Retinal pigment epithelial cell (primary cell): Measurements from ENCODE around the gene GCSAM.

Source experiments
- DNase-seq: peaks from one replicate; pipeline ENCODE4 v3.0.0-alpha.2; 2010; ENCODE audit warnings: low read depth
- H3K4me3 ChIP-seq: 2 replicates; pipeline ENCODE4 v1.5.1; 2011; ENCODE audit warnings: mild to moderate bottlenecking, low read length, control low read depth, moderate library complexity
- TF ChIP-seq, protein P1 (sequence below): conservative IDR thresholded peaks from 2 replicates; pipeline ENCODE4 v1.5.1; 2011; ENCODE audit warnings: low read depth, low read length, control low read depth, inconsistent platforms

The GCSAM gene

DNA sequence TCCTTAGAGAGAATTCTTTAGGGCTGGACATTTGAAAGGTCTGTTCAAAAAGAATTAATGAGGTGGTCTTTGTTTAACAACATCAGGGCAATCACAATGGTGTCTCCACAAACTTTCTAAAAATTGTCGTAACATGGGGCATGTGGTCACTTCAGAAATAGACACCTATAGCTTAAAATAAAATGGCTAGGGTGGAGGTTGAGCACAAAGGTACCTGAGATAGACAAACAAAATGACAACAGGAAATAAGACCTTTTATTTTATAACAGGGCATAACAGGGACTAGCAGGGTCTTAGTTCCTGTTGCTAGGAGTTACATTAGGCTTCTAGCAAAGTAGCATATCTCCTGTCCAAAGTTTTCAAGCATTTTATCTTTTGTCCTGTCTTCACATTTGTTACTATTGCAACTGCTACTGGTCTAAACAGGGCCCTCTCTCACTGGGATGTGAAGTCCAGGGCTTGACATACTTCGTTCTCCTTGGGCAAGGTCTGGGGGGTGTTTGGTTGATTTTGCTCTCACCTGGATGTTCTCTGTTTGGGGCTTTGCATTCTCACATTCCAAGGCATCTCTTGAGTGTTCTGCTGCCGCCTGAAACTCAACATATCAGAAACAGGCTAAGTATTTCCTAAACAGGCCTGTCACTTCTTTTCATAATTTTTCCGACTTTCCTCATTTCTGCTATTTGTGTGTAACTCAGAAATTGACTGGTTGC lies 3.0 kb downstream of the GCSAM start:
- H3K4me3 ChIP-seq = no peak overlapping the region
- TF ChIP-seq, protein P1, sequence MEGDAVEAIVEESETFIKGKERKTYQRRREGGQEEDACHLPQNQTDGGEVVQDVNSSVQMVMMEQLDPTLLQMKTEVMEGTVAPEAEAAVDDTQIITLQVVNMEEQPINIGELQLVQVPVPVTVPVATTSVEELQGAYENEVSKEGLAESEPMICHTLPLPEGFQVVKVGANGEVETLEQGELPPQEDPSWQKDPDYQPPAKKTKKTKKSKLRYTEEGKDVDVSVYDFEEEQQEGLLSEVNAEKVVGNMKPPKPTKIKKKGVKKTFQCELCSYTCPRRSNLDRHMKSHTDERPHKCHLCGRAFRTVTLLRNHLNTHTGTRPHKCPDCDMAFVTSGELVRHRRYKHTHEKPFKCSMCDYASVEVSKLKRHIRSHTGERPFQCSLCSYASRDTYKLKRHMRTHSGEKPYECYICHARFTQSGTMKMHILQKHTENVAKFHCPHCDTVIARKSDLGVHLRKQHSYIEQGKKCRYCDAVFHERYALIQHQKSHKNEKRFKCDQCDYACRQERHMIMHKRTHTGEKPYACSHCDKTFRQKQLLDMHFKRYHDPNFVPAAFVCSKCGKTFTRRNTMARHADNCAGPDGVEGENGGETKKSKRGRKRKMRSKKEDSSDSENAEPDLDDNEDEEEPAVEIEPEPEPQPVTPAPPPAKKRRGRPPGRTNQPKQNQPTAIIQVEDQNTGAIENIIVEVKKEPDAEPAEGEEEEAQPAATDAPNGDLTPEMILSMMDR = no peak
- DNase-seq = no peak

DNA sequence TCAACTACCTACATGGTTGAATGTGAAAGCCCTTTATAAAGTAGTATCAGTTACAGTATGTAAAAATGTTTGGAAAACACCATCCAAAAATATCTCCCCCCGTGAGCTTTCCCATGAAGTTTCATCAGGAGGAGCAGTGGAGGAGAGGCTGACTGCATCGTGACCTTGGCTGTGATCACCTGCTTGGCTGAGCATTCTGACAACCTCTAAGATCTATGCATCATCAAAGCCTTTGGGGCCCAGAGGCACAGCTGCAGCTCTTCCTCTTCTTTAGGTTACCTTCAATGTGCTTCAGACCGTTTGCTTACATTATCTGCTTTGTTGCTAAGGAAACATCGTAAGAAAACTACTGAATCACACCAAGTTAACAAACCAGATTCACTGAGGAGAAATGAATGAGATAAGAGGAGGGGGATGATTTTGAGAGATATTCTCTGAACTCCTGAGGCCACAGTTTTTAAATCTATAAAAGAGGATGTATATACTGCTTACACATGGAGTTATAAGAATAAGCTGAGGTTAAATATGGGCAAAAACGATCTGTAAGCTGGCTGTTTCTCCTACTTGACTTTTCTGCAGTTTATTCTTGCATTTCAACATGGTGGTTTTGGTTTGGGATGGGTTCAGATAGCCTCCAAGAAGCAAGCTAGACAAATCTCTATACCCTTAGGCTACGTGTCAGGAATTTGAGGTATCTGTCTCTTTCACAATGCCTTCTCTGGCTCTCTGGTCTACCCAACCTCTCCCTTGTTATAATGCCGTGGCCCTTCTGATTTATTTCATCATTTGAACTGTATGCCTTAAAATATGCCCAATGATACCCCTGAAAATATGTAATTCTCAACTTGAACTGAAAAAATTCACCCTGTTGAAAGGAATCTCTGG lies 4.0 kb downstream of the GCSAM start:
- no peak for DNase-seq

DNA sequence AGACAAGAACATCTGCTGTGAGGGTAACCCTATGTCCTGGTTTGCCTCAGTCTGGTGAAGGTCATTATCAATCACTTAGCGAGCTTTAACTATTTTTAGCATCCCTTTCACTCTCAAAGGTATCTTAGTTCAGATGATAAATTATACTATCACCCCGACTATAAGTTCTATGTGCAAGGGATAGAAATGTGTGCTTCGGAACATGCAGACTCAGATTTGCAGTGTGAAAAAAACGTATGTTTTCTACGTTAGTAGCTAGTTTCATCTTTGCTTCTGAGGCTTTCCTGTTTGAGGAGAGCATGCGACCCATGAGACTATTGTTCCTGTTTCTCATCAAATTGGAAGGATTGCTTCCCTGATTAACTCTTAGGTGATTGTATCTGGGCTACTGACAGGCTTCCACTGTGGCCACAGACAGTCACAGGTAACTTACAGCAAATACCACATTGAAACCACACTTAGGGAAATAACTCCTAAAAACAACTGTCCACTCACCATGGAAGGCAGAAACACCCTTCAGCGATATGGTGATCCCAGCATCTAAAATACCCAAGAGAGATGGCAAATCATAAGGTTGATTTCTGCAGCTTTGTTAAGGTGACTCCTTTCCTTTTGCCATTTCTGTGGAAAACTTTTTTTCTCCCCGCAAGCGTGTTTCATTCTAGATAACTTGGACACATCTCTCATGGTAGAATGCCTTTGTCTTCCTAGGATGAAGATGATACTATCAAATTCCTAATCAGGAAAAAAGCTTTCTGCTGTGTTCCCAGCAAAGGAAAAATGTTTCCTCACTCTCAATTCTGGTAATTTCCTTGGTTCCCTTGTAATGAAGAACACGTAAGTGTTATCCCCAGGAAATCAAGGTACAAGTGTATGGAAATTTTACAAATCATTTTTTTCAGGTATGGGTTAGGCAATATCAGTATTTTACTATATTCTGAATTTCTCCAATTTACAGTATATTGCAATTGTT lies 5.2 kb downstream of the GCSAM start:
- DNase-seq = no peak
- TF ChIP-seq, protein P1 = no peak
- no peak overlapping the region for H3K4me3 ChIP-seq

More for the DNA sequence above, 4.0 kb downstream of the GCSAM start:
- TF ChIP-seq, protein P1 = no peak
- H3K4me3 ChIP-seq = no peak overlapping the region

DNA sequence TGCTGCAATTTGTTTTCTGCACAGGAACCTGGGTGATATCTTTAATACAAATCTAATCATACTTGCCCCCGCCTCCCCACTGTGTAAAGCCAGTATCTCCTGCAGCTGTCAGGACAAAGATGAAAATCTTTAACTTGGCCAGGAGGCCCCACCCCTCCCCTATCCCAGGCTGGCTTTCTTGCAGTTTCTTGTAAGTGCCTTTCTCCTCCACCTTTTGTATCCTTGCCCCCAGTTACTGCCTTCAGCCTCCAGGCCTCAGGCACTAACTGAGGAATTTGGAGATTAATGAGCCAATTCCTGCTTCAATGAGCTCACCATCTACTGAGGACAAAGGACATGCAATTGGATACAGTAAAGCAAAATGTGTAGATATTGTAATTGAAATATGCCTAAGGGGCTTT lies 6.5 kb downstream of the GCSAM start:
- DNase-seq = no peak
- H3K4me3 ChIP-seq = no peak overlapping the region
- TF ChIP-seq, protein P1 = no peak

DNA sequence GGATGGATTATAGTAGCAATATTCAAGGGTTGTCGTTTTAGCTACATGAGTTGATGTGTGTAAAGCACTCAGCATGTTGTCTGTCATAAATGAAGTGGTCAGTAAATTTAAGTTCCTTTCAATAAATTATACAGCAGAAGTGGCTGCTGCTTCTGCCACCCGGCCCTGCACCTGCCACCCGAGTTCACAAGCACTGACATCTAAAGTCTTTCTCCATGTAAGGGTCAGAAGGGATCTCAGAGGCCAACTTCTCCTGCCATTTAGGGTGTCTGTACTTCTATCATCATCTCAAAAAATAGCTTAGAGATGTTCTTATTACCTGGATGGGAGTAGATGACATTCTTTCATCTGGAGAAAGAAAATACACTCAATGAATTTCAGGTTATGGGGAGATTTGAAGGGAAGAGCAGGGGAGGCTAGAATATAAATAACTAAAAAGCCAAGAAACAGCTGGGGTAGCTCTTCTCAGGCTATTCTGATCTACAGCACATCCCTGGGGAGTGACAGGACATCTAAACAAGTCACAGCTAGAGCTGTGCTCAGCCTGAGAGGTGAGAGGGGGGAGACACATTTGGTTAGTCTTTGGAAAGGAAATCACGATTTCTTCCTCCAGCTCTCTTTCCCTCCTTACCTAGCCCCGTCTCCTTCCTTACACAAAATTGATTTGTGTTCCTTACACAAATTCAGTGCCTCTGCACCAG lies 8.0 kb downstream of the GCSAM start:
- DNase-seq = no peak
- TF ChIP-seq, protein P1 = no peak
- no peak overlapping the region for H3K4me3 ChIP-seq

DNA sequence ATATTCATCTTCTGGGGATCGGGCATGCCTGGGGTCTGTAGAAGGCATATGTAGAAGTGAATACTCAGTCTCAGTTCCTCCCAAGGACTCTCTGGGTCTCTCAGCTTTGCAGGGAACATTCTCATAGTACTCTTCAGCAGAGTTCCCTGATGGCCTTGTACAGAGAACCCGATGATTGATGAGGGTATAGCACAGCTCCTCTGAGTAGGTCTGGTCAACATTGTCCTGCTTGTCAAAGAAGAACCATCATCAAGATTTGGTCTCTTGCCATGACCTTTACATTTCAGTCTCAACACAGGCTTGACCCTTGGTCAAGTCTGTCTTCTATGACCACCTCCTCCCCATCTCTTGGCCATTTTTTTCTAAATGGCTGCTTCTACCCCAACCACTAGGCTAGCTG lies 9.5 kb downstream of the GCSAM start:
- TF ChIP-seq, protein P1 = no peak
- no peak for DNase-seq
- H3K4me3 ChIP-seq = no peak overlapping the region
